ENCODE results near the gene ZDHHC9. TPM values are rescaled to one million over a fixed set of nuclear protein-coding genes. Genes with fewer than 3 reads are reported as not detected.

Gene ZDHHC9
- total and polyA plus RNA-seq, 9 of the 15 experiments (the other 6 are each of a cell fraction or from before 2014, with no cell fraction given): 6.8 to 22.4 (median 9.1) TPM

DNA sequence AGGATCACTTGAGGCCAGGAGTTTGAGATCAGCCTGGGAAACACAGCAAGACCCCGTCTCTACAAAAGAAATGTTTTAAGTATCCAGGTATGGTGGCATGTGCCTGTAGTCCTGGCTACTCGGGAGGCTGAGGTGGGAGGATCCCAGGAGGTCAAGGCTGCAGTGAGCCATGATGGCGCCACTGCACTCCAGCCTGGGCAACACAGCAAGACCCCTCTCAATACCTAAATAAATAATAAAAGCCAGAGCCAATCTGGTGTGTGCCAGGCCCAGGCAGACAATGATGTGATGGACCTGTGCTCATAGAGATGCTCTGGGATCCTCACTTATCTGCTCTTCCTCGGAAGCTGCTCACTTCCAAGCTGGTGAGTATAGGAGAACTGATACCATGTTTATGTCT, 82.1 kb downstream of the ZDHHC9 start:
- BruUV-seq (replicated peaks): no TSS peak
- POLR2A ChIA-PET: interaction anchor here (0.6 to 0.8 kb wide), 3 partner anchors 10 to 198 kb away, joined by 3 read pairs; no protein-coding TSS in a partner anchor
- no peak for ATAC-seq

More for the DNA sequence above, 82.1 kb downstream of the ZDHHC9 start:
- H3K4me3 ChIP-seq: no peak overlapping the region
- H3K9ac ChIP-seq (ENCODE audit: insufficient read depth in 1 of 2, low read depth in 2 of 2, low read length in 2 of 2): no peak overlapping the region; a peak in 1 of 4 replicates
- peaks cover 12 to 14% of the 10 kb centered on the region in 2 experiments; a peak in 4 of 5 replicates for H3K4me1 ChIP-seq (replicated peaks in 1 of 2; ENCODE audit: control insufficient read depth in 2 of 2, insufficient read depth in 2 of 2, low read length in 2 of 2)
- 44% methylated on average over 3 of the region's 4 CpGs for WGBS (ENCODE audit: insufficient coverage, low coverage, missing lambda C conversion rate)
- DNase-seq (ENCODE audit: extremely low read depth in 1 of 4, low spot score in 3 of 4) (no peak), FAIRE-seq (no peak)
- CTCF ChIA-PET (ENCODE audit: low intra/inter-chr PET ratio): no interaction called here
- intact Hi-C loops (cut with micrococcal nuclease) (no loop called here), in situ Hi-C loops (cut with MboI) (no loop called here)
- TF ChIP-seq RHOXF2B (CRISPR knock-in tag; conservative IDR thresholded peaks at IDR 0.05): no peak
- no peak for TF ChIP-seq BHLHE40 (IDR thresholded peaks at IDR 0.05; ENCODE audit: low read length)
- TF ChIP-seq, protein P1, sequence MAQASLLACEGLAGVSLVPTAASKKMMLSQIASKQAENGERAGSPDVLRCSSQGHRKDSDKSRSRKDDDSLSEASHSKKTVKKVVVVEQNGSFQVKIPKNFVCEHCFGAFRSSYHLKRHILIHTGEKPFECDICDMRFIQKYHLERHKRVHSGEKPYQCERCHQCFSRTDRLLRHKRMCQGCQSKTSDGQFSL (CRISPR knock-in tag; IDR thresholded peaks at IDR 0.05): no peak
- TF ChIP-seq, protein P1 (tag; IDR thresholded peaks at IDR 0.05): no peak
- TF ChIP-seq ZNF121 (CRISPR knock-in tag; conservative IDR thresholded peaks at IDR 0.05): peak; percentile 53
- TF ChIP-seq, protein P2, sequence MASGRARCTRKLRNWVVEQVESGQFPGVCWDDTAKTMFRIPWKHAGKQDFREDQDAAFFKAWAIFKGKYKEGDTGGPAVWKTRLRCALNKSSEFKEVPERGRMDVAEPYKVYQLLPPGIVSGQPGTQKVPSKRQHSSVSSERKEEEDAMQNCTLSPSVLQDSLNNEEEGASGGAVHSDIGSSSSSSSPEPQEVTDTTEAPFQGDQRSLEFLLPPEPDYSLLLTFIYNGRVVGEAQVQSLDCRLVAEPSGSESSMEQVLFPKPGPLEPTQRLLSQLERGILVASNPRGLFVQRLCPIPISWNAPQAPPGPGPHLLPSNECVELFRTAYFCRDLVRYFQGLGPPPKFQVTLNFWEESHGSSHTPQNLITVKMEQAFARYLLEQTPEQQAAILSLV (tag; IDR thresholded peaks at IDR 0.05): no peak
- no peak for TF ChIP-seq IFI16 (CRISPR knock-in tag; IDR thresholded peaks at IDR 0.05)
- TF ChIP-seq, protein P3, sequence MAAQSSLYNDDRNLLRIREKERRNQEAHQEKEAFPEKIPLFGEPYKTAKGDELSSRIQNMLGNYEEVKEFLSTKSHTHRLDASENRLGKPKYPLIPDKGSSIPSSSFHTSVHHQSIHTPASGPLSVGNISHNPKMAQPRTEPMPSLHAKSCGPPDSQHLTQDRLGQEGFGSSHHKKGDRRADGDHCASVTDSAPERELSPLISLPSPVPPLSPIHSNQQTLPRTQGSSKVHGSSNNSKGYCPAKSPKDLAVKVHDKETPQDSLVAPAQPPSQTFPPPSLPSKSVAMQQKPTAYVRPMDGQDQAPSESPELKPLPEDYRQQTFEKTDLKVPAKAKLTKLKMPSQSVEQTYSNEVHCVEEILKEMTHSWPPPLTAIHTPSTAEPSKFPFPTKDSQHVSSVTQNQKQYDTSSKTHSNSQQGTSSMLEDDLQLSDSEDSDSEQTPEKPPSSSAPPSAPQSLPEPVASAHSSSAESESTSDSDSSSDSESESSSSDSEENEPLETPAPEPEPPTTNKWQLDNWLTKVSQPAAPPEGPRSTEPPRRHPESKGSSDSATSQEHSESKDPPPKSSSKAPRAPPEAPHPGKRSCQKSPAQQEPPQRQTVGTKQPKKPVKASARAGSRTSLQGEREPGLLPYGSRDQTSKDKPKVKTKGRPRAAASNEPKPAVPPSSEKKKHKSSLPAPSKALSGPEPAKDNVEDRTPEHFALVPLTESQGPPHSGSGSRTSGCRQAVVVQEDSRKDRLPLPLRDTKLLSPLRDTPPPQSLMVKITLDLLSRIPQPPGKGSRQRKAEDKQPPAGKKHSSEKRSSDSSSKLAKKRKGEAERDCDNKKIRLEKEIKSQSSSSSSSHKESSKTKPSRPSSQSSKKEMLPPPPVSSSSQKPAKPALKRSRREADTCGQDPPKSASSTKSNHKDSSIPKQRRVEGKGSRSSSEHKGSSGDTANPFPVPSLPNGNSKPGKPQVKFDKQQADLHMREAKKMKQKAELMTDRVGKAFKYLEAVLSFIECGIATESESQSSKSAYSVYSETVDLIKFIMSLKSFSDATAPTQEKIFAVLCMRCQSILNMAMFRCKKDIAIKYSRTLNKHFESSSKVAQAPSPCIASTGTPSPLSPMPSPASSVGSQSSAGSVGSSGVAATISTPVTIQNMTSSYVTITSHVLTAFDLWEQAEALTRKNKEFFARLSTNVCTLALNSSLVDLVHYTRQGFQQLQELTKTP (IDR thresholded peaks at IDR 0.05; ENCODE audit: low read depth in 1 of 2, partially characterized antibody in 2 of 2): no peak
- no peak overlapping the region for H3K27ac ChIP-seq (ENCODE audit: extremely low read depth, low read depth, low read length)
- H4K20me1 ChIP-seq (replicated peaks; ENCODE audit: control insufficient read depth, insufficient read depth, low read length): no peaks in the 10 kb centered on the region
- no peak overlapping the region for H2AFZ ChIP-seq (ENCODE audit: low read depth, low read length)
- H3K79me2 ChIP-seq (ENCODE audit: control insufficient read depth, insufficient read depth, low read length): no peaks in the 10 kb centered on the region
- no peaks in the 10 kb centered on the region for H3K9me3 ChIP-seq (replicated peaks; ENCODE audit: control insufficient read depth, insufficient read depth, low read depth, low read length)
- no peaks in the 10 kb centered on the region for H3K36me3 ChIP-seq (ENCODE audit: control insufficient read depth, insufficient read depth, low read length)
- H3K27me3 ChIP-seq (ENCODE audit: control insufficient read depth in 2 of 2, insufficient read depth in 2 of 2, low read length in 2 of 2): no peaks in the 10 kb centered on the region
- peaks cover 2% of the 10 kb centered on the region for H3K9me1 ChIP-seq (ENCODE audit: control insufficient read depth, insufficient read depth, low read length)
- no peak overlapping the region for H3K4me2 ChIP-seq (ENCODE audit: insufficient read depth, low read length)

Data from K562 (cell line).